NCI-H69 (cell line): ENCODE results near the gene LLGL2.

ENCODE experiments used
- DNase-seq: peaks from one replicate; lab custom pipeline; 2025; lab: John Stamatoyannopoulos, UW

The LLGL2 gene

DNA sequence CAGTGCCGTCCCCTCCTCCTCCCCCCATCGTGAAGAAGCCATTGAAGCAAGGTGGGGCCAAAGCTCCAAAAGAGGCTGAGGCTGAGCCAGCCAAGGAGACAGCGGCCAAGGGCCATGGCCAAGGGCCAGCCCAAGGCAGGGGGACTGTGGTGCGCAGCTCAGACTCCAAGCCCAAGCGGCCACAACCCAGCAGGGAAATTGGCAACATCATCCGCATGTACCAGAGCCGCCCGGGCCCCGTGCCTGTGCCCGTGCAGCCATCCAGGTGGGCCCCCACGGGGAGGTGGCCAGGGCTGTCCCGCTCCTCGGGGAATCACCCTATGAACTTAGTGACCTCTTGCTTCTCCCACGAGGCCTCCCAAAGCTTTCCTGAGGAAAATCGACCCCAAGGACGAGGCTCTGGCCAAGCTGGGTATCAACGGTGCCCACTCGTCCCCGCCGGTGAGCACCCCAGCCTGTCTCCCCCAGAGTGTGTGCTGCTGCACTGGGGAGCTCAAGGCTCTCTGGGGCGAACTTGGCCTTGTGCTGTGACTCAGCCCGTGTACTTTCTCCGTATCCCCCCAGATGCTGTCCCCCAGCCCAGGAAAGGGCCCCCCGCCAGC is 91.1 kb downstream of the LLGL2 start:
- DNase-seq = no peak

DNA sequence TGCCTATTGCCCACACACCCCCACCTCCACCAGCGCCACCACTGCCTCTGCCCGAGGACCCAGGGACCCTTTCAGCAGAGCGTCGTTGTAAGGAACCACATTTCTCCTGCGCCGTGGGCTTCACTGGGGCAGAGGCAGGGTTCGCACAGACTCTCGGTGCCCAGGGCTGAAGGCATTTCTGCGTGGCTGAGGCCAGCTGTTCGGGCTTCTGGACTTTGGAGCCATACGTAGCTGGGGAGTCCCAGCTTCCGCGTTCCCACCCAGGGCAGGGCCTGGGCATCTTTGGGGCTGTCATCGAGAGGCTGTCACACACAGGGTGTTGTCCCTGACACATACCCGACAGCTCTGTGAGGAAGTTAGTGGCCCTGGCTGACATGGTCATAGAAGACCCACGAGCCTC is 91.7 kb downstream of the LLGL2 start:
- no peak for DNase-seq

DNA sequence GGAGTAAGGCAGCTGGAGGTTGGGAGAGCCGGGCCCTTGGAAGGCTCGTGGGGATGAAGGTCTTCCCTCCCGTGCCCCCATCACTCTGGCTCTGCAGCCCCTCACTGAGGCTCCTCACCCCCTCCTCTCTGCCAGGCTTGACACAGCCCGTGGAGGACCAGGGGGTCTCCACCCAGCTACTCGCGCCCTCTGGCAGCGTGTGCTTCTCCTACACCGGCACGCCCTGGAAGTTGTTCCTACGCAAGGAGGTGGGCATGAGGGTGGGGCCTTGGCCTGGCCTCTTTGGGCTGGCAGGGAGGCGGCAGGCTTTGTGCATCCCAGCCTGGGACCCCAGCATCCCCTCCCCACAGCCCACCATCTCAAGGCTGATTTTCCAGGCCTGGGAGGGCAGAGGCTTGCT is 92.2 kb downstream of the LLGL2 start:
- no peak for DNase-seq

DNA sequence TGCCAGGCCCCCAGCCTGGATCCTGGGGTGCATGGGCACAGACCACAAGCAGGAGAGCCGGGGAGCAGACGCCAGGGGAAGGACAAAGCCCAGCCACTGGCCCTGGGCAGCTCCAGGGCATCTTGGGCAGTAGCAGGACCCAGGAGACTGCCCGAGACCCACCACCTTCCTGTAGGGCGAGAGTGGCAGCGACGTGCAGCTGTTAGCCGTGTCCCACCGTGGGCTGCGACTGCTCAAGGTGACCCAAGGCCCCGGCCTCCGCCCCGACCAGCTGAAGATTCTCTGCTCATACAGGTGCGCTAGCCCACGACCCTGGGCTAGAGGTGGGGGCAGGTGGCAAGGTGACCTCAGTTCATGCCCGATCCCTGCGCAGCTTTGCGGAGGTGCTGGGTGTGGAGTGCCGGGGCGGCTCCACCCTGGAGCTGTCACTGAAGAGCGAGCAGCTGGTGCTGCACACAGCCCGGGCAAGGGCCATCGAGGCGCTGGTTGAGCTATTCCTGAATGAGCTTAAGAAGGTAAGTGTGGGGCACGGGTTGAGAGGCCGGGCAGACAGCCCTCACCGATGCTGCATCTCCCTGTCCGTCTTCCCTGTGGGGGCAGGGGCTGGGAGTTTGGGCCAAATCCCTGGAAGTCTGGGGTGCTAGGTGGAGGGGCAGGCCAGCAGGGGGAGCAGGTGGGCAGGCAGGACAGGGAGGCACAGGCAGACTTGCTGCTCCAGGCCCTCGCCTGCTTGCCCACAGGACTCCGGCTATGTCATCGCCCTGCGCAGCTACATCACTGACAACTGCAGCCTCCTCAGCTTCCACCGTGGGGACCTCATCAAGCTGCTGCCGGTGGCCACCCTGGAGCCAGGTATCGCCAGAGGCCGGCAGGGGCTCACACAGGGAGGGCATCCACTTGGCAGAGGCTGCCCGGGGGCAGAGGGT is 94.3 kb downstream of the LLGL2 start:
- peak; percentile 49 for DNase-seq

DNA sequence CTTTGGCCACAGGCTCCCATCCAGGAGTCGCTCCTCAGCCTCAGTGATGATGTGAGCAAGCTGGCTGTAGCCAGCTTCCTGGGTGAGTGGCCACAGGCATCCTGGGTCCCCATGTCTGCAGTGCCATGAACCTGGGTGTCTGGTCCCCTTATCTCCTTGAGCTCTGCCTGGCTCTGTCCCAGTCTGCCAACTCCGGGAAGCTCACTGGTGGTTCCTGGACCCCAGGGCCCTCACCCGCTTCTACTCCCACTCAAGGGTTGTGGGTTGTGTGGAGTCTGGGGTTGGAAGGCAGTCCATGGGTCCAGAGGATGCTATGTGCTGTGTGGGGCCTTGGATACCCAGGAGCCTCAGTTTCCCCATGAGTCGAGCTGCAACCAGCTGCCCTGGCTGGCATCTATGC is 96.0 kb downstream of the LLGL2 start:
- DNase-seq = no peak

DNA sequence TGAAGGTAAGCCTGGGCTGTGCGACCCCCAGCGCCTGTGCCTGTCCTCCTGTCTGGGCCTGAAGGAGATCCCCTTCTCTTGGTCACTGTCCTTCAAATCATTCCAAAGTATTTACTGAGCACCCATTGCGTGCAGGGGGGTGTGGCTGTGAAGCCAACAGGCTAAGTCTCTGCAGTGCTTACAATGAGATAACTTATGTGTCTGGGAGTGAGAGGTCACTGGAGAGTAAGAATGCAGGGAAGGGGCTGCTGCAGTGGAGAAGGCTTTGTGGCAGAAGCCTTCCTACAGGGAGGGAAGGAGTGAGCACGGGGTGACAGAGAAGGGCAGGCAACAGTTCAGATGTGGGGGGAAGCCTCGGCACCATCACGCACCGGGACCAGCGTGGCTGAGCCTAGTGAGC is 96.6 kb downstream of the LLGL2 start:
- DNase-seq = no peak

DNA sequence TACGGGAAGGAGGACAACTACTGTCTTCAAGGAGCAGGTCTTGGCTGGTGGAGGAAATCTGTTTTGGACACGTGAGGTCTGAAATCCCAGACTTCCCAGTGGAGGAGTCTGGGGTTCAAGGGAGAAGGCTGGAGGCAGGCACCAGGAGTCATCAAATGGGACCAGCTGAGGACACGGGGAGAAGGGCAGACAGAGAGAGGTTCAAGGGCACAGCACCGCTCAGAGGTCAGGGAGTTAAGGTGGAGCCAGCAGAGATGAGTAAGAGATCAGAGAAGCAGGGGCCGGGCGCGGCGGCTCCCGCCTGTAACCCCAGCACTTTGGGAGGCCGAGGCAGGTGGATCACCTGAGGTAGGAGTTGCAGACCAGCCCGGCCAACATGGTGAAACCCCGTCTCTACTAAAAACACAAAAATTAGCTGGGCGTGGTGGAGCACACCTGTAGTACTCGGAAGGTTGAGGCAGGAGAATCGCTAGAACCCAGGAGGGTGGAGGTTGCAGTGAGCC is 97.3 kb downstream of the LLGL2 start:
- DNase-seq = no peak

DNA sequence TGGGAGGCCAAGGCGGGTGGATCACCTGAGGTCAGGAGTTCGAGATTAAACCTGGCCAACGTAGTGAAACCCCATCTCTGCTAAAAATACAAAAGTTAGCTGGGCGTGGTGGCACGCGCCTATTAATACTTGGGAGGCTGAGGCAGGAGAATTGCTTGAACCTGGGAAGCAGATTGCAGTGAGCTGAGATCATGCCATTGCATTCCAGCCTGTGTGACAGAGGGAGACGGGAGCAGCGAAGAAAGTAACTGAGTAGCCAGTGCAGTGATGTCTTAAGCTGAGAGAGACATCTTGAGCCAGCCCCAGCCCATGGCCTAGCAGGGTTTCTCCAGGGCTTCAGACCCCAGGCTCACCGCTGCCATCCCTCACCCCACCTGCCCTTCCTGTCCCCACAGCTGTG is 97.9 kb downstream of the LLGL2 start:
- DNase-seq = no peak

DNA sequence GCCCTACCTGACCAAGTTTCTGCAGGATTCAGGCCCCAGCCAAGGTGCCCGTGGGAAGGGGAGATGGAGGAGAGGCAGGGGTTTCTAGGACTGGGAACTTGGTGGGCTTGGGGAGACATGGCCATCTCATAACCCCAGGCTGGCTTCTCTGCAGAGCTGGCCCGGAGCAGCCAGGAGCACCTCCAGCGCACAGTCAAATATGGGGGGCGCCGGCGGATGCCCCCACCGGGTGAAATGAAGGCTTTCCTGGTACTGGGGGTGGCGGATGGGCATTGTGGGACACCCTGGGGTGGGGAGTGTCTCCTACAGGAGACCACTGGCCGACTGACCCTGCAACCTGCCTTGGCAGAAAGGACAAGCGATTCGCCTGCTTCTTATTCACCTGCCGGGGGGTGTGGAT is 98.5 kb downstream of the LLGL2 start:
- DNase-seq = no peak
